Fibroblast of peridontal ligament (primary cell): ENCODE data around the gene NUDT8.
"Not testable (repeated sequence)": the region's sequence is repeated elsewhere in the genome, so short reads cannot be mapped to it uniquely, and the experiment has no call there.

Experiments
- DNase-seq: peaks from one replicate; pipeline ENCODE4 v3.0.0-alpha.2; 2010; ENCODE audit errors: extremely low read depth

The NUDT8 gene

GRCh38 chr11:67613313-67613959, 16.3 kb downstream of the NUDT8 start:
- DNase-seq = no peak

- DNase-seq = no peak
Observed at GRCh38 chr11:67612751-67613150, 17.0 kb downstream of the NUDT8 start.

- no peak for DNase-seq
Observed at GRCh38 chr11:67611704-67612587, 17.8 kb downstream of the NUDT8 start.

GRCh38 chr11:67611165-67611564, 18.6 kb downstream of the NUDT8 start:
- no peak for DNase-seq

- DNase-seq = no peak
Observed at GRCh38 chr11:67610302-67610868, 19.4 kb downstream of the NUDT8 start.

- DNase-seq = no peak
Observed at GRCh38 chr11:67609316-67609715, 20.4 kb downstream of the NUDT8 start.

- no peak for DNase-seq
Observed at GRCh38 chr11:67608486-67608885, 21.3 kb downstream of the NUDT8 start.

GRCh38 chr11:67607507-67607906, 22.2 kb downstream of the NUDT8 start:
- DNase-seq = no peak

- DNase-seq = peak; percentile 85
Observed at GRCh38 chr11:67606492-67607295, 23.0 kb downstream of the NUDT8 start, which contains the start of gene NDUFV1. TSS of gene NDUFV1 (plus strand) at chr11:67606936. CDS start at chr11:67607005, 69 bp downstream.

GRCh38 chr11:67606093-67606491, 23.6 kb downstream of the NUDT8 start:
- no peak for DNase-seq

- DNase-seq = no peak
Observed at GRCh38 chr11:67605231-67606011, 24.3 kb downstream of the NUDT8 start.

- no peak for DNase-seq
Observed at GRCh38 chr11:67604815-67605214, 24.9 kb downstream of the NUDT8 start.

- DNase-seq = not testable (repeated sequence)
Observed at GRCh38 chr11:67604119-67604518, 25.6 kb downstream of the NUDT8 start.

- DNase-seq = no peak
Observed at GRCh38 chr11:67601098-67601497, 28.6 kb downstream of the NUDT8 start.

- no peak for DNase-seq
Observed at GRCh38 chr11:67600324-67601029, 29.3 kb downstream of the NUDT8 start.

GRCh38 chr11:67599149-67599548, 30.6 kb downstream of the NUDT8 start:
- DNase-seq = no peak

GRCh38 chr11:67597963-67598362, 31.8 kb downstream of the NUDT8 start:
- not testable (repeated sequence) for DNase-seq

- not testable (repeated sequence) for DNase-seq
Observed at GRCh38 chr11:67597458-67597857, 32.3 kb downstream of the NUDT8 start.

- no peak for DNase-seq
Observed at GRCh38 chr11:67596753-67597300, 32.9 kb downstream of the NUDT8 start.

GRCh38 chr11:67594480-67594879, 35.3 kb downstream of the NUDT8 start:
- no peak for DNase-seq
